Hepatocyte (in vitro differentiated cells): Measurements from ENCODE around the gene KCP. TPM values are rescaled to one million over a fixed set of nuclear protein-coding genes. Genes with fewer than 3 reads are reported as not detected.

Source experiments
- DNase-seq: peaks from one replicate; pipeline ENCODE4 v3.0.0-alpha.2; 2016; ENCODE audit warnings: low spot score
- H2AFZ ChIP-seq: fragments of 200-600 bp; sonication (generic); 2 replicates; pipeline ENCODE4 v1.6.0; 2016; ENCODE audit warnings: antibody characterized with exemption, mild to moderate bottlenecking
- H3K27ac ChIP-seq: fragments of 200-600 bp; sonication (generic); 2 replicates; pipeline ENCODE4 v1.5.1; 2016; ENCODE audit warnings: mild to moderate bottlenecking
- H3K27me3 ChIP-seq: fragments of 200-600 bp; sonication (generic); 2 replicates; pipeline ENCODE4 v1.6.1; 2016
- H3K36me3 ChIP-seq: fragments of 200-600 bp; sonication (generic); replicated peaks from 2 replicates; pipeline ENCODE4 v1.5.1; 2016; ENCODE audit warnings: low read depth; ENCODE audit not compliant: insufficient read depth
- H3K4me1 ChIP-seq: fragments of 200-600 bp; sonication (generic); 2 replicates; pipeline ENCODE4 v1.5.1; 2016; ENCODE audit warnings: mild to moderate bottlenecking, moderate library complexity; ENCODE audit not compliant: insufficient read depth
- H3K4me2 ChIP-seq: fragments of 200-600 bp; sonication (generic); 2 replicates; pipeline ENCODE4 v1.6.0; 2016
- H3K4me3 ChIP-seq: fragments of 200-600 bp; sonication (generic); 2 replicates; pipeline ENCODE4 v1.5.1; 2016; ENCODE audit warnings: mild to moderate bottlenecking
- H3K79me2 ChIP-seq: fragments of 200-600 bp; sonication (generic); 2 replicates; pipeline ENCODE4 v1.6.0; 2017; ENCODE audit warnings: mild to moderate bottlenecking
- H3K9me2 ChIP-seq: fragments of 200-600 bp; sonication (generic); replicated peaks from 2 replicates; pipeline ENCODE4 v1.6.0; 2017; ENCODE audit warnings: mild to moderate bottlenecking; ENCODE audit not compliant: insufficient read depth
- H3K9me3 ChIP-seq: fragments of 200-600 bp; sonication (generic); 2 replicates; pipeline ENCODE4 v1.5.1; 2016; ENCODE audit warnings: low read depth, mild to moderate bottlenecking
- H4K20me1 ChIP-seq: fragments of 200-600 bp; sonication (generic); 2 replicates; pipeline ENCODE4 v1.6.0; 2016; ENCODE audit warnings: mild to moderate bottlenecking; ENCODE audit not compliant: insufficient read depth, poor library complexity, severe bottlenecking
- CTCF ChIP-seq: fragments of 200-600 bp; sonication (generic); IDR thresholded peaks from 2 replicates; pipeline ENCODE4 v1.5.1; 2016; ENCODE audit warnings: antibody characterized with exemption, mild to moderate bottlenecking; ENCODE audit not compliant: poor library complexity
- EZH2 ChIP-seq: fragments of 200-600 bp; sonication (generic); IDR thresholded peaks from 2 replicates; pipeline ENCODE4 v1.6.1; 2016; ENCODE audit warnings: antibody characterized with exemption, mild to moderate bottlenecking, borderline replicate concordance
- EZH2phosphoT487 ChIP-seq: fragments of 200-600 bp; sonication (generic); IDR thresholded peaks from one replicate; pipeline ENCODE4 v1.6.1; 2018; ENCODE audit warnings: antibody characterized with exemption, mild to moderate bottlenecking, low read depth, moderate library complexity; ENCODE audit not compliant: unreplicated experiment, severe bottlenecking
- whole genome bisulfite sequencing: methylation state at CpG from one replicate; pipeline ENCODE4 v1.1.6; 2016; ENCODE audit warnings: low lambda C conversion rate; ENCODE audit errors: missing lambda C conversion rate; 5-methylcytosine and 5-hydroxymethylcytosine counted together
- polyA plus RNA-seq: library from polyadenylated mRNA; unstranded; fragments of >200 nt; fragmentation: Nextera tagmentation; extraction: Ambion mirVana; gene quantifications from 2 replicates; pipeline ENCODE4 v1.2.1, GENCODE V29; 2016
- total RNA-seq: library from RNA; depleted of rRNA; stranded (reverse); fragments of >200 nt; gene quantifications from 2 replicates; pipeline ENCODE4 v1.2.3, GENCODE V29; 2014

Gene KCP
- total and polyA plus RNA-seq, 2 experiments from 2014 or later, result 0.40 to 2.4 TPM

GRCh38 chr7:128932862-128933179, 22.3 kb upstream of the KCP start:
- Histone ChIP-seq H3K4me3 (no peak overlapping the region), H3K27me3 (peaks cover 14% of the 10 kb centered on the region), H2AFZ (no peak overlapping the region), H3K27ac (no peak overlapping the region), H3K9me2 (no peaks in the 10 kb centered on the region), H3K4me2 (no peak overlapping the region), H4K20me1 (no peaks in the 10 kb centered on the region), H3K79me2 (no peaks in the 10 kb centered on the region), H3K4me1 (no peaks in the 10 kb centered on the region), H3K9me3 (no peaks in the 10 kb centered on the region), H3K36me3 (no peaks in the 10 kb centered on the region)
- no peak for TF ChIP-seq EZH2phosphoT487
- TF ChIP-seq EZH2, result no peak
- 88% methylated on average over 4 of the region's 4 CpGs for WGBS
- DNase-seq, result no peak

GRCh38 chr7:128931965-128932861, 21.7 kb upstream of the KCP start:
- H2AFZ ChIP-seq, result no peak overlapping the region
- H3K36me3 ChIP-seq, result no peaks in the 10 kb centered on the region
- peaks cover 9% of the 10 kb centered on the region for H3K27me3 ChIP-seq
- H3K9me3 ChIP-seq, result no peaks in the 10 kb centered on the region
- H3K4me2 ChIP-seq, result no peak overlapping the region
- no peaks in the 10 kb centered on the region for H3K4me1 ChIP-seq
- 89% methylated on average over 19 of the region's 19 CpGs for WGBS
- H3K79me2 ChIP-seq, result no peaks in the 10 kb centered on the region
- no peak overlapping the region for H3K27ac ChIP-seq
- H4K20me1 ChIP-seq, result no peaks in the 10 kb centered on the region
- no peaks in the 10 kb centered on the region for H3K9me2 ChIP-seq
- DNase-seq, result no peak
- H3K4me3 ChIP-seq, result no peak overlapping the region
- no peak for TF ChIP-seq CTCF
- TF ChIP-seq EZH2, result no peak
- no peak for TF ChIP-seq EZH2phosphoT487

GRCh38 chr7:128931190-128931798, 20.8 kb upstream of the KCP start:
- Histone ChIP-seq H3K4me3 (no peak overlapping the region), H2AFZ (no peak overlapping the region), H3K4me2 (no peak overlapping the region), H3K4me1 (no peaks in the 10 kb centered on the region), H4K20me1 (no peaks in the 10 kb centered on the region), H3K36me3 (no peaks in the 10 kb centered on the region), H3K9me3 (no peaks in the 10 kb centered on the region), H3K27ac (no peak overlapping the region), H3K9me2 (no peaks in the 10 kb centered on the region), H3K27me3 (peaks cover under 1% of the 10 kb centered on the region), H3K79me2 (no peaks in the 10 kb centered on the region)
- TF ChIP-seq EZH2phosphoT487 (no peak), CTCF (no peak), EZH2 (no peak)
- no peak for DNase-seq
- WGBS, result 94% methylated on average over 17 of the region's 18 CpGs
